Sigmoid colon (tissue), 7 donors: ENCODE results near the gene HNRNPA0. TPM values are rescaled to one million over a fixed set of nuclear protein-coding genes. Genes with fewer than 3 reads are reported as not detected.

Experiments
- DNase-seq: peaks from one replicate; pipeline ENCODE4 v3.0.0-alpha.2; 2019
- H3K27ac ChIP-seq, 4 donors: fragments of 200-600 bp; sonication (generic); one replicate each; pipeline ENCODE4 v1.5.1; 2016 to 2019; ENCODE audit warnings: mild to moderate bottlenecking in 1 of 4
- H3K27me3 ChIP-seq, 3 donors: fragments of 200-600 bp; sonication (generic); one replicate each; pipeline ENCODE4 v1.5.1; 2019; ENCODE audit warnings: mild to moderate bottlenecking in 1 of 3
- H3K36me3 ChIP-seq, 4 donors: fragments of 200-600 bp; sonication (generic); one replicate each; pipeline ENCODE4 v1.5.1; 2016 to 2019
- H3K4me1 ChIP-seq, 4 donors: fragments of 200-600 bp; sonication (generic); one replicate each; pipeline ENCODE4 v1.5.1; 2017 to 2019
- H3K4me3 ChIP-seq, 4 donors: fragments of 200-600 bp; sonication (generic); one replicate each; pipeline ENCODE4 v1.5.1; 2017 to 2019; ENCODE audit warnings: mild to moderate bottlenecking in 2 of 4, moderate library complexity in 1 of 4
- H3K9me3 ChIP-seq, 4 donors: fragments of 200-600 bp in 3 of 4; sonication (generic) in 3 of 4; one replicate each; pipeline versions ENCODE4 v1.5.1 to v1.6.1; 2013 to 2019
- EP300 ChIP-seq, 4 donors: sonication (generic); formaldehyde crosslinking; IDR thresholded peaks; one replicate each; pipeline ENCODE4 v1.6.1; 2017; ENCODE audit warnings: antibody characterized with exemption in 4 of 4
- POLR2A ChIP-seq, 2 donors: fragments of 450-650 bp; IDR thresholded peaks; one replicate each; pipeline ENCODE4 v1.6.1; 2016; ENCODE audit warnings: antibody characterized with exemption in 2 of 2, mild to moderate bottlenecking in 2 of 2, moderate library complexity in 2 of 2
- POLR2AphosphoS5 ChIP-seq, 4 donors: sonication (generic); formaldehyde crosslinking; IDR thresholded peaks; one replicate each; pipeline ENCODE4 v1.6.1; 2017; ENCODE audit warnings: antibody characterized with exemption in 4 of 4
- WGBS, 2 donors: extraction: QIAGEN DNeasy Blood & Tissue Kit; methylation state at CpG; one replicate each; pipeline ENCODE4 v1.1.7; 2013; 5-methylcytosine and 5-hydroxymethylcytosine counted together
- intact Hi-C: fragments of 100-400 bp; cut with DNase I; formaldehyde crosslinking; loops from one replicate; pipeline ENCODE4 v1.15.1; 2023
- polyA plus RNA-seq, 3 donors: library from polyadenylated mRNA; stranded (reverse); fragments of 200-250 nt; gene quantifications; one replicate each; pipeline ENCODE4 v1.2.3, GENCODE V29; 2013
- total RNA-seq, 4 donors: library from RNA; depleted of rRNA; stranded (reverse); fragments of >200 nt; gene quantifications; one replicate each; pipeline ENCODE4 v1.1.0, GENCODE V29; 2016
- TF ChIP-seq, protein P1 (sequence below), 4 experiments: fragments of 450-650 bp in 3 of 4; fragments of 200-600 bp in 1 of 4; IDR thresholded peaks; one replicate each; pipeline ENCODE4 v1.5.1; 2016 to 2019; ENCODE audit warnings: antibody characterized with exemption in 4 of 4, mild to moderate bottlenecking in 3 of 4, moderate library complexity in 2 of 4
- donor health status: healthy with polysubstance abuse.
- donor health status: Bipolar disorder and iron deficiency.
- donor health status: healthy.

The HNRNPA0 gene
- total and polyA plus RNA-seq, 7 donors = 10.0 to 34.0 (median 12.2) TPM

DNA sequence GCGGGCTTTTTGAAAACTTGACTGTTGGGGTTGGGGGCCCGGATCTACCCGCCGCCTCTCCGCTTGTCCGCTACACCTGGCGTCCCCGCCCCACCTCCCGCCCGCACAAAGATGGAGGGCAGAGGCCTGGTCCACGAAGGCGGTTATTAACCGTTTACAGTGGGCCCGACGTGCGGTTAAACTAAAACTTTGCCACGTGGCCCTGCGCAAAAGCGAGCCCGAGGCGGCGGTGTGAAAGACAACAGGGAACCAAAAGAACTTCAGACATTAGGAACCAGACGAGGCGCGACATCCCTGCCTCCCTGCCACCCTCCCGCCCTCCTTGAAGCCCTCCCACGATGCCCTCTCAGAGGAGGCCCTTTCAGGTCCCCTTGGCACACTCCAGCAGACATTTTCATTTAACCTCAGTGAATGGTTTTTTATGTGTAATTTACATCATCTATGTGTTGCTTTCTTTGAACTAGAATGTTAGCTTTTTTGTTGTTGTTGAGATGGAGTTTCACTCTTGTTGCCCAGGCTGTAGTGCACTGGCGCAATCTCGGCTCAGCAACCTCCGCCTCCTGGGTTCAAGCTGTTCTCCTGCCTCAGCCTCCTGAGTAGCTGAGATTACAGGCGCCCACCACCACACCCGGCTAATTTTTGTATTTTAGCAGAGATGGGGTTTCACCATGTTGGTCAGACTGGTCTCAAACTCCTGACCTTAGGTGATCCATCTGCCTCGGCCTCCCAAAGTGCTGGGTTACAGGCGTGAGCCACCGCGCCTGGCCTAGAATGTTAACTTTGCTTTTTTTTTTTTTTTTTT, 999 bp upstream of the HNRNPA0 start:
- no peaks in the 10 kb centered on the region for H3K9me3 ChIP-seq
- H3K4me1 ChIP-seq = peaks cover 0 to 29% (median 25%) of the 10 kb centered on the region in 4 donors
- peak overlapping the region; percentile 94 to 99 (median 97) for H3K27ac ChIP-seq
- TF ChIP-seq POLR2AphosphoS5 (IDR thresholded peaks at IDR 0.05) = no peak
- no peak for TF ChIP-seq EP300 (IDR thresholded peaks at IDR 0.05)
- TF ChIP-seq, protein P1, sequence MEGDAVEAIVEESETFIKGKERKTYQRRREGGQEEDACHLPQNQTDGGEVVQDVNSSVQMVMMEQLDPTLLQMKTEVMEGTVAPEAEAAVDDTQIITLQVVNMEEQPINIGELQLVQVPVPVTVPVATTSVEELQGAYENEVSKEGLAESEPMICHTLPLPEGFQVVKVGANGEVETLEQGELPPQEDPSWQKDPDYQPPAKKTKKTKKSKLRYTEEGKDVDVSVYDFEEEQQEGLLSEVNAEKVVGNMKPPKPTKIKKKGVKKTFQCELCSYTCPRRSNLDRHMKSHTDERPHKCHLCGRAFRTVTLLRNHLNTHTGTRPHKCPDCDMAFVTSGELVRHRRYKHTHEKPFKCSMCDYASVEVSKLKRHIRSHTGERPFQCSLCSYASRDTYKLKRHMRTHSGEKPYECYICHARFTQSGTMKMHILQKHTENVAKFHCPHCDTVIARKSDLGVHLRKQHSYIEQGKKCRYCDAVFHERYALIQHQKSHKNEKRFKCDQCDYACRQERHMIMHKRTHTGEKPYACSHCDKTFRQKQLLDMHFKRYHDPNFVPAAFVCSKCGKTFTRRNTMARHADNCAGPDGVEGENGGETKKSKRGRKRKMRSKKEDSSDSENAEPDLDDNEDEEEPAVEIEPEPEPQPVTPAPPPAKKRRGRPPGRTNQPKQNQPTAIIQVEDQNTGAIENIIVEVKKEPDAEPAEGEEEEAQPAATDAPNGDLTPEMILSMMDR (IDR thresholded peaks at IDR 0.05) = no peak
- TF ChIP-seq POLR2A (IDR thresholded peaks at IDR 0.05) = no peak
- H3K36me3 ChIP-seq = peaks cover 0 to 7% (median 0%) of the 10 kb centered on the region in 4 donors
- no peaks in the 10 kb centered on the region for H3K27me3 ChIP-seq
- DNase-seq = no peak
- intact Hi-C loops = loop anchor here (2.0 to 10.0 kb wide), 2 partner anchors 278 to 380 kb away; partner anchors contain the start of genes FAM13B and NME5
- H3K4me3 ChIP-seq = peak overlapping the region; percentile 68 to 80 (median 70)
- 29% methylated on average over 36 of the region's 36 CpGs for WGBS, 2 donors

DNA sequence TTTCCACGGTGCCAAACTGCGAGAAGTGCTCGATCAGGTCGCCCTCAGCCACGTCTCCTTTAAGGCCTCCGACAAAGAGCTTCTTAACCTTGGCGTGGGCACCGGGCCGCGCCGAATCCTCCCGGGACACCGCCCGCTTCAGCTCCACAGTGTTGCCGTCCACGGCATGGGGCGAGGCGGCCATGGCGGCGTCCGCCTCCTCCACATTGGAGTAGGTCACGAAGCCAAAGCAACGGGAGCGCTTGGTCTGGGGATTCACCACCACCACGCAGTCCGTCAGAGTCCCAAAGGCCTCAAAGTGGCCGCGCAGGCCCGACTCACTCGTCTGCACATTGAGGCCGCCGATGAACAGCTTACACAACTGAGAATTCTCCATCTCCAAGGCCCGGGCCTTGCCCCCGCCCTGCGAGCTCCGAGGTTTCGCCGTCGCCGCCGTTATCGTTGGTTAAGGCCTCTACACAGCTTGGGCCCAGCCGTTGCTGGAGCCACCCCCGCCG, 424 bp downstream of the HNRNPA0 start:
- Histone ChIP-seq H3K27me3 (no peaks in the 10 kb centered on the region), H3K36me3 (peaks cover 0 to 7% (median 0%) of the 10 kb centered on the region in 4 donors), H3K27ac (peak overlapping the region; percentile 94 to 99 (median 97)), H3K9me3 (no peaks in the 10 kb centered on the region), H3K4me3 (peak overlapping the region; percentile 68 to 80 (median 70)), H3K4me1 (peaks cover 0 to 41% (median 27%) of the 10 kb centered on the region in 4 donors)
- no peak for TF ChIP-seq EP300 (IDR thresholded peaks at IDR 0.05)
- intact Hi-C loops = loop anchor here (2.0 to 10.0 kb wide), 2 partner anchors 279 to 381 kb away; partner anchors contain the start of genes FAM13B and NME5
- WGBS, 2 donors = 0% methylated on average over 45 of the region's 45 CpGs
- DNase-seq = peak; percentile 80

DNA sequence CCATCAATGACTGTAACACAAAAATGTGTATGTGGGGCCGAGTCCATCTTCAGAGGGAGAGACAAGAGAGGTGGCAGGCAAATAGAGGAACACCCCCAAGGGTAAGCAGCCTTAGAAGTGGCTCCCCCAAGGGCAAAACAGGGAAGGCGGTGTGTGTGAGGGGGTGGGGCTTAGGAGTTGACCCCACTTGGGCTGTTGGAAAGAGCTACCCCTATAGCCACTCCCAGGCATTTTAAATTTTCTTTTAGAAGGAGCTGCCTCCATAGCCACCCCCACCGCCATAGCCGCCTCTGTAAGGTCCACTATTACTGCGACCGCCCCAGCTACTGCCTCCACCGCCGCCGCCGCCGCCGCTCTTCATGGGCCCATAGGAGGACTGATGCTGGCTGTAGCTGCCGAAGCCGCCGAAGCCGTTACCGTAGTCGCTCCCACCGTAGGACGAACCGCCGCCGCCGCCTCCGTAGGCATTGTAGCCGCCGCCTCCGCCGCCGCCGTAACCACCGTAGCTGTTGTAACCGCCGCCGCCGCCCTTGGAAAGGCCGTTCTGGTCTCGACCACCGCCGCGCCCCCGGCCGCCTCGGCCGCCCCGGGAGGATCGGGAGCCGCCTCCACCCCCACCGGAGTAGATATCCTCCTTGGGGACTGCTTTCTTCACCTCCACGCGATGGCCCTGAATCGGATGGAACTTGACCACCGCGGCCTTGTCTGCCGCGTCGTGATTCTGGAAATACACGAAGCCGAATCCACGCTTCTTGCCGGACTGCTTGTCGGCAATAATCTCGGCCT, 1.1 kb downstream of the HNRNPA0 start:
- 0% methylated on average over 63 of the region's 63 CpGs for WGBS, 2 donors
- H3K4me3 ChIP-seq = peak overlapping the region; percentile 68 to 80 (median 70)
- peak overlapping the region; percentile 94 to 99 (median 97) for H3K27ac ChIP-seq
- DNase-seq = peak; percentile 73
- peaks cover 0 to 7% (median 0%) of the 10 kb centered on the region in 4 donors for H3K36me3 ChIP-seq
- no peaks in the 10 kb centered on the region for H3K9me3 ChIP-seq
- peaks cover 0 to 47% (median 27%) of the 10 kb centered on the region in 4 donors for H3K4me1 ChIP-seq
- TF ChIP-seq, protein P1 (IDR thresholded peaks at IDR 0.05) = no peak
- TF ChIP-seq POLR2AphosphoS5 (IDR thresholded peaks at IDR 0.05) (no peak), POLR2A (IDR thresholded peaks at IDR 0.05) (no peak), EP300 (IDR thresholded peaks at IDR 0.05) (no peak)
- intact Hi-C loops = loop anchor here (10.0 kb wide), 1 partner anchor 382 kb away; the partner anchor contains the start of gene NME5
- H3K27me3 ChIP-seq = no peaks in the 10 kb centered on the region

DNA sequence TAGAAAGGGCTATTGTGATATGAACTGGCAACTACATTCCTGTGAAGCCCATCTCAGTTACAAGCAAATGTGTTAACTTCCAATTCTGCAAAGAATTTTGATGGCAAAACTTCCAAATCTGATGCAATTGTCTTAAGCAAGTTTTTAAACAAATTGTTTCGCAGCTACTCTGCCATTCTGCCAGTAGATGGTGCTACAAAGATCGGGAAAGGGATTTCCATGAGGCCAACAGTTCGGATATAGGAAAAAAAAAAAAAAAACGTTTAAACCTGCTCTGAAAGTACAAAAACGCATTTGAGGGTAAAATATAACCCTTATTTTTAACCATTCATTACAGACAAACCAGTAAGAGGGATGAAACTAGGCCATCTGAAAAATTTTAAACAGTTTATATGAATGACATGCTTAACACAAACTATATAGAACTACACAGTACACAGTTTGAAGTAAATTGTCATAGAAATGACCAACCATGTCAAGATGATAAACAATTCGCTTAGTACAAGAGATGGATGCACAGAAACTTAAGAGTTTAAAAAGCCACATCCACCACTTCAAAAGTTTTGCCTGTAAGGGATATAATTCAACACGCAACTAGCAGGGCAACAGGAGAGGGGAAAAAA, 2.2 kb downstream of the HNRNPA0 start:
- Histone ChIP-seq H3K4me3 (peak overlapping the region; percentile 68 to 80 (median 70)), H3K36me3 (peaks cover 0 to 7% (median 0%) of the 10 kb centered on the region in 4 donors), H3K9me3 (no peaks in the 10 kb centered on the region), H3K4me1 (peaks cover 0 to 49% (median 27%) of the 10 kb centered on the region in 4 donors), H3K27me3 (no peaks in the 10 kb centered on the region), H3K27ac (peak overlapping the region; percentile 94 to 99 (median 97))
- TF ChIP-seq, protein P1 (IDR thresholded peaks at IDR 0.05) = peak; percentile 42 to 70 (median 56)
- TF ChIP-seq POLR2AphosphoS5 (IDR thresholded peaks at IDR 0.05) = no peak
- no peak for DNase-seq
- WGBS, 2 donors = 1% methylated on average over 7 of the region's 7 CpGs
- intact Hi-C loops = loop anchor here (10.0 kb wide), 1 partner anchor 383 kb away; the partner anchor contains the start of gene NME5
